ENCODE measurements around the gene ANKZF1. TPM values are rescaled to one million over a fixed set of nuclear protein-coding genes. Genes with fewer than 3 reads are reported as not detected.
A peak's percentile ranks its signal among the peaks of the same experiment; 100 is the strongest.

The ANKZF1 gene
- 52.5 TPM for total RNA-seq (2013)
- polyA plus RNA-seq (10 to 100 TPM in 2 of 3 donors, 1 to 10 TPM in 1; 7.6 to 79.3 (median 10.4) TPM), polyA minus RNA-seq (15.0 and 25.5 TPM in 2 replicates), total RNA-seq (2.5 to 20.8 (median 13.0) reads per million in 11 experiments)

- peak within 1 kb of the TSS; percentile 67 to 86 for H3K27ac ChIP-seq (ENCODE audit: low read depth in 1 of 2, low read length in 2 of 2)
- peak within 1 kb of the TSS; percentile 96 for H3K4me2 ChIP-seq (replicated peaks; ENCODE audit: extremely low read depth, low read length, poor library complexity, severe bottlenecking)
- WGBS (ENCODE audit: insufficient coverage), result under 1% methylated on average over 80 of the region's 80 CpGs
- peaks cover 27% of the 10 kb centered on the region for H3K79me2 ChIP-seq (ENCODE audit: insufficient read depth, low read length)
- H3K27me3 Mint-ChIP-seq (ENCODE audit: low read depth in 3 of 3), result peaks cover 16 to 26% (median 22%) of the 10 kb centered on the region in 3 donors
- peaks cover 32 to 48% of the 10 kb centered on the region in 2 donors for H3K36me3 ChIP-seq (replicated peaks in 1 of 2; ENCODE audit: control insufficient read depth in 1 of 2, insufficient read depth in 2 of 2, low read length in 2 of 2)
- peaks cover 0 to 12% of the 10 kb centered on the region in 2 donors for H3K27me3 ChIP-seq (ENCODE audit: control insufficient read depth in 2 of 2, insufficient read depth in 2 of 2, low read length in 2 of 2)
- no peak for TF ChIP-seq CTCF (IDR thresholded peaks at IDR 0.05)
- peak within 1 kb of the TSS; percentile 82 for H2AFZ ChIP-seq (ENCODE audit: insufficient read depth, low read depth, low read length, poor library complexity, severe bottlenecking)
- H3K9me3 Mint-ChIP-seq, result peaks cover 0 to 9% (median 0%) of the 10 kb centered on the region in 7 donors
- H3K27ac Mint-ChIP-seq, result peak within 1 kb of the TSS; percentile 88 to 99 (median 96)
- peak within 1 kb of the TSS; percentile 89 for H3K9ac ChIP-seq (ENCODE audit: insufficient read depth, low read length, poor library complexity, severe bottlenecking)
- H3K9me3 ChIP-seq (replicated peaks in 1 of 2; ENCODE audit: control insufficient read depth in 1 of 2, insufficient read depth in 1 of 2, low read length in 2 of 2), result no peaks in the 10 kb centered on the region
- peaks cover 45 to 48% of the 10 kb centered on the region in 2 donors for H3K4me1 ChIP-seq (ENCODE audit: control insufficient read depth in 1 of 2, insufficient read depth in 2 of 2, low read length in 2 of 2)
- peak within 1 kb of the TSS; percentile 80 to 89 (median 81) for H3K4me3 ChIP-seq (replicated peaks in 1 of 3; ENCODE audit: low read depth in 2 of 3, low read length in 3 of 3)
- peaks cover 51% of the 10 kb centered on the region for H3K4me1 Mint-ChIP-seq
- H3K4me3 Mint-ChIP-seq, result peak within 1 kb of the TSS; percentile 95 to 98
- H4K20me1 ChIP-seq (ENCODE audit: insufficient read depth, low read length), result peaks cover 50% of the 10 kb centered on the region
- peak; percentile 95 to 98 (median 96) for DNase-seq
- intact Hi-C loops (cut with micrococcal nuclease), result loop anchor here (2.0 to 5.0 kb wide), 2 partner anchors 19 to 68 kb away; no protein-coding TSS in a partner anchor
- H3K36me3 Mint-ChIP-seq, result peaks cover 54 to 63% of the 10 kb centered on the region in 2 donors
These were observed at the start of gene ANKZF1, which contains the start of gene ATG9A for GRCh38 chr2:219229305-219230058. Gene ANKZF1, plus strand, starts transcription at chr2:219229806. Its CDS starts 452 bp downstream, at chr2:219230258. Gene ATG9A, minus strand, starts transcription at chr2:219229636. Its CDS starts 1,612 bp downstream, at chr2:219228024.

DNA sequence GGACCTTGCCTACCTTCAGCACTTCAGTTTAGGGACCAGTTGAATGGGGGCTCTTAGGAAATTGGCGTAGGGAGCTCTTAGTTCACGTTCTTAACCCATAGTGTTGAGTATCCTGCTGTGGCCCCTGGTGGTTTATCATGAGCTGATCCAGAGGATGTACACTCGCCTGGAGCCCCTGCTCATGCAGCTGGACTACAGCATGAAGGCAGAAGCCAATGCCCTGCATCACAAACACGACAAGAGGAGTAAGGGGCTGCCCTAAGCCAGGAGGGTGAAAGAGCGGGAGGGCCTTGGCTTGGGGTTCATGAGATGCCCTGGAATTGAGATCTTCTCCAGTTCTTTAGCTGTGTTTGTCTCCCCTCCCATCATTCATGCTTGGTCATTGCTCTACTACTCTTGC is 48.6 kb upstream of the ANKZF1 start:
- Histone ChIP-seq H3K27ac (ENCODE audit: low read depth in 1 of 2, low read length in 2 of 2) (peak overlapping the region in 1 of 2 donors; percentile 58), H3K27me3 (ENCODE audit: control insufficient read depth in 2 of 2, insufficient read depth in 2 of 2, low read length in 2 of 2) (no peaks in the 10 kb centered on the region), H3K9me3 (replicated peaks in 1 of 2; ENCODE audit: control insufficient read depth in 1 of 2, insufficient read depth in 1 of 2, low read length in 2 of 2) (no peaks in the 10 kb centered on the region), H3K4me1 (ENCODE audit: control insufficient read depth in 1 of 2, insufficient read depth in 2 of 2, low read length in 2 of 2) (peaks cover 40 to 61% of the 10 kb centered on the region in 2 donors), H3K4me2 (replicated peaks; ENCODE audit: extremely low read depth, low read length, poor library complexity, severe bottlenecking) (no peak overlapping the region), H3K36me3 (replicated peaks in 1 of 2; ENCODE audit: control insufficient read depth in 1 of 2, insufficient read depth in 2 of 2, low read length in 2 of 2) (peaks cover 51 to 68% of the 10 kb centered on the region in 2 donors), H4K20me1 (ENCODE audit: insufficient read depth, low read length) (peaks cover 57% of the 10 kb centered on the region), H2AFZ (ENCODE audit: insufficient read depth, low read depth, low read length, poor library complexity, severe bottlenecking) (no peak overlapping the region), H3K4me3 (replicated peaks in 1 of 3; ENCODE audit: low read depth in 2 of 3, low read length in 3 of 3) (no peak overlapping the region), H3K9ac (ENCODE audit: insufficient read depth, low read length, poor library complexity, severe bottlenecking) (no peak overlapping the region), H3K79me2 (ENCODE audit: insufficient read depth, low read length) (peaks cover 39% of the 10 kb centered on the region)
- H3K27ac Mint-ChIP-seq, result peak overlapping the region in 3 of 7 donors; percentile 9 to 63 (median 60)
- peaks cover 54 to 64% of the 10 kb centered on the region in 2 donors for H3K36me3 Mint-ChIP-seq
- peaks cover 0 to 2% (median 0%) of the 10 kb centered on the region in 7 donors for H3K9me3 Mint-ChIP-seq
- intact Hi-C loops (cut with micrococcal nuclease), result no loop called here
- H3K27me3 Mint-ChIP-seq (ENCODE audit: low read depth in 3 of 3), result peaks cover 0 to 3% (median 0%) of the 10 kb centered on the region in 3 donors
- TF ChIP-seq CTCF (IDR thresholded peaks at IDR 0.05), result no peak
- no peak overlapping the region for H3K4me3 Mint-ChIP-seq
- 85% methylated on average over 3 of the region's 5 CpGs for WGBS (ENCODE audit: insufficient coverage)
- DNase-seq, result no peak
- H3K4me1 Mint-ChIP-seq, result peaks cover 51% of the 10 kb centered on the region

Measured in CD14-positive monocyte (primary cell).